CD4-positive, alpha-beta T cell treated with Interferon gamma for 1 hour (primary cell): ENCODE results near the gene MUC16.
"Not testable (repeated sequence)": the region's sequence is repeated elsewhere in the genome, so short reads cannot be mapped to it uniquely, and the experiment has no call there.

ENCODE experiments used
- DNase-seq: peaks from one replicate; pipeline ENCODE4 v3.0.0-alpha.2; 2020

The MUC16 gene

DNA sequence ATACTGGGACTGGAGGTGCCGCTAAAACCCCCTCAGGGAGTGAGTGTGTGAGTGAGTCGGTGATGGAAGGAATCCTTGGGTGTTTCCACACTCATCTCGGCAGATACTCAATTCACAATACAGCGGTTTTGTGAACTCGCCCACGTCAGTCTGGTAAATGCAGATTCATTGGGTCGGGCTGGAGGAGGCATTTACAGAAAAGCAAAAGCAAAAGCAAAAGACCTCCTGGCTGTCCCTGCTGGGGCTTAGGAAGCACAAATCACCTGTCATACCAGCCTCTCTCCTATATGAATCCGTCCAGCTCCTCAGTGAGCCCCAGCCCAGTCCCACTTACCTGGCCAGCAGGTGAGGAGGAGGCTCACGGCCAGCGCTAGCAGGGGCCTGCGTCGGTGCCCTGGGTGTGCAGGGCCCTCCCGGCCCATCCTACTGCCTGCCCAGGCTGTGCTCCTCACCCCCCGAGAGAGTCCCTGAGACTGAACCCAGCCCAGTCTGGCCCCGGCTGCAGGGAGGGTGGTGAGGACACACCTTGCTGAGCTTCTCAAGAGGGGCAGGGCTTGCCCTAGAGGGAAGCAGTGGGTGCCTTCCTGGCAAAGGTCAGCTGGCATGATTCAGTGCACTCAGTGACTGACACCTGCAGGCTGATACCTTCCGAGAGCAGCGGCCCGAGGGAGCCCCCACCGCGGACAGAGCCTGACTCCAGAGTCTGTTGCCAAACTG is at the start of gene MUC16:
Gene MUC16 (minus strand): TSS at position 475 of the 717 bp plus-strand sequence.
- no peak for DNase-seq

DNA sequence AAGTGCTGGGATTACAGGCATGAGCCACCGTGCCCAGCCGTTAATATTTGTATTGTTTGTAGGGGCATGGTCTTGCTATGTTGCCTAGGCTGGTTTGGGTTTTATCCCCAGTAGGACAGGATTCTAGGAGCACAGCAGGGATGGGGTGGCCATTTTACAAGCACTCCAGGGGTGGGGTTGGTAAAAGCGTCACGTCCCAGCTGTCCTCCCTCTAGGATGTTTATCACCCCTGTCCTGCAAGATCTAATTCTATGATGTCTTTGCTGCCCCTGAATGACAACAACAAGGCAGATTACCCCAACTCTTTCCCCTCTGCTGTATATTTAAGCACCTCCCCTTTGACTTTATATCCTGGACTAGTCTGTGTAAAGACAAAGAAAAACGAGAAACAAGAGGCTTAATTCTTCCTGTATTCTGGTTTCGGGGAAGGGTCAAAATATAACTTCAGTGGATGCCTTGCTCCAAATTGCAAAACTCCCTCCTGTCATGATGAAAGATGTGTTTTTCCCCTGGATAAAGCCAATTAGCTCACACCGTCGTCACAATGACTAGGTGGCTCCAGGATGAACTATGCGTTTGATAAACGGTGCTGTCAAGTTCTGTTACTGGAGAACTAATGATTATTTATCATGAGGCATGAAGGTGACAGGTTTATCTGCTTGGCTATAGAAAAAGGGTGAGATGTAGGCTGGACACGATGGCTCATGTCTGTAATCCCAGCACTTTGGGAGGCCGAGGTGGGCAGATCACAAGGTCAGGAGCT is 48.9 kb upstream of the MUC16 start:
- no peak for DNase-seq

- no peak for DNase-seq
Observed at GRCh38 chr19:9057505-9058258, 47.5 kb upstream of the MUC16 start.

DNA sequence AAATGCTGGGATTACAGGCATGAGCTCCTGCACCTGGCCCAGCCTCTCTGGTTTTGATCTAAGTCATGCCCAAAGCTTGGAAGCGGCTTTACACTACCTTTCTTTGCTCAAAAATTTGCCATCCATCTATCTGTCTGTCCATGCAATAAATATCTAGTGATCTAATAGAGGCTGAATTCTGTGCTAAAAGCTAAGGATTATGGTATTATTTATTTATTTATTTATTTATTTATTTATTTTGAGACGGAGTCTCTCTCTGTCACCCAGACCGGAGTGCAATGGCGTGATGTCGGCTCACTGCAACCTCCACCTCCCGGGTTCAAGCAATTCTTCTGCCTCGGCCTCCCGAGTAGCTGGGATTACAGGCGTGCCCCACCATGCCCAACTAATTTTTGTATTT is 45.9 kb upstream of the MUC16 start:
- not testable (repeated sequence) for DNase-seq

DNA sequence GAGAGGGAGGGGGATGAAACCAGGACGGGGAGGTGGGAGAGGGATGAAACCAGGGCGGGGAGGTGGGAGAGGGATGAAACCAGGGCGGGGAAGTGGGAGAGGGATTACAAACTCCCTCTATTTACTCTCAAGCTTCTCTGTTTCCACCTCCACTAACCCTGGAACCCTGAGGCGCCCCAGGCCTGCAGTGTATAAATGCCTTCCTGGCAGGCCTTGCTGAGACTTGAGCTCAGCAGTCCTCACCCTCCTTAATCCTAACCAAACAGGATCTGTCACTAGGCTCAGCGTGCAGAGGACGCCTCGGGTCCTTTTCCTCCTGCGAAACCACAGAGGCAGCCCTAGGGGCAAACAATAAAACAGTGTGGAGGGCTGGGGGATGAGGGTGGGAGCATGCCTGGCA is 44.6 kb upstream of the MUC16 start:
- no peak for DNase-seq

GRCh38 chr19:9054207-9054606 is 44.0 kb upstream of the MUC16 start:
- no peak for DNase-seq

DNA sequence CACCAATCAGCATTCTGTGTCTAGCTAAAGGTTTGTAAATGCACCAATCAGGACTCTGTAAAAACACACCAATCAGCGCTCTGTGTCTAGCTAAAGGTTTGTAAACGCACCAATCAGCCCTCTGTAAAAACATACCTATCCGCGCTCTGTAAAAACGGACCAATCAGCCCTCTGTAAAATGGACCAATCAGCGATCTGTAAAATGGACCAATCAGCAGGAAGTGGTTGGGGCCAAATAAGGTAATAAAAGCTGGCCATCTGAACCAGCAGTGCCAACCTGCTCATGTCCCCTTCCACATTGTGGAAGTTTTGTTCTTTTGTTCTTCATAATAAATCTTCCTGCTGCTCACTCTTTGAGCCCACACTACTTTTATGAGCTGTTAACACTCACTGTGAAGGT is 43.5 kb upstream of the MUC16 start:
- not testable (repeated sequence) for DNase-seq

DNA sequence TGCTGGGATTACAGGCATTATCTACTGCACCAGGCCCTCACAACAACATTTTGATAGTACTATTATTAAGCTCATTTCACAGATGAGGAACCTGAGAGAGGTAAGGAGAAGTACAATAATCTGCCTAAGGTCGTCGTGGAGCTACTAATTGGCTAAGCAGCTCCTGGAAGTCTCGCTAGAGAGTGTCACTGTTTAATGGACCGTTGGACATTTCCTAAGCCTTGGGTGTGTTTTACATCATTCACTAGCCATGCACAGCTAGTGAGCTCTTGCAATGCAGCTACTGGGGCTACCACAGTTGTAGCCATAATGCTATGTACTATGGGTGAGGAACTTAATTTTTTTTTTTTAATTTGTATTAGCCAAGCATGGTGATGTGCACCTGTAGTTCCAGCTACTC is 42.7 kb upstream of the MUC16 start:
- DNase-seq = no peak

DNA sequence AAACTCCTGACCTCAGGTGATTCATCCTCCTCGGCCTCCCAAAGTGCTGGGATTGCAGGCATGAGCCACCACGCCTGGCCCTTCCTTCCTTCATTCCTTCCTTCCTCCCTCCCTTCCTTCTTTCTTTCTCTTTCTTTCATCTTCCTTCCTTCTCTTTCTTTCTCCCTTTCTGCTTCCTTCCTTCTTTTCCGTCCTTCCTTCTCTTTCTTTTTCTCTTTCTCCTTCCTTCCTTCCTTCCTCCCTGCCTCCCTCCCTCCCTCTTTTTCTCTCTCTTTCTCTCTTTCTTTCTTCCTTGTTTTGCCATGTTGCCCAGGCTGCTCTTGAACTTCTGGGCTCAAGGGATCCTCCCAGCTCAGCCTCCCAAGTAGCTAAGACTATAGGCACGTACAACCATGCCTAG is 36.5 kb upstream of the MUC16 start:
- no peak for DNase-seq

DNA sequence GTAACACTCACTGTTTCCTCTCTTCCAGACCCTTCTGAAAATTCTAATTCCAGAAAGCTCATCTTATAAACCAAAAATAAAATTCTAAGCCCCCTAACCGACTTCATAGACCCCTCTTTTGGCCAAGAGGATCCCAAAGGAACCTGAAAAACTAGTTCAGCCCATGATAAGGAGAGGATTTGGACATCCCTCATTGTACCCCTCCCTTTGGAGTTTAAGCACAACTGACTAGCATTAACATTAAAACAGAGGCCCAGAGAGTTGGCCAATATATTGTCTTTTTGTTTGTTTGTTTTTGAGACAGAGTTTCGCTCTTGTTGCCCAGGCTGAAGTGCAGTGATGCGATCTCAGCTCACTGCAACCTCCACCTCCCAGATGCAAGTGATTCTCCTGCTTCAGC is 34.2 kb upstream of the MUC16 start:
- no peak for DNase-seq

- DNase-seq = no peak
Observed at GRCh38 chr19:9043524-9043923, 33.3 kb upstream of the MUC16 start.

DNA sequence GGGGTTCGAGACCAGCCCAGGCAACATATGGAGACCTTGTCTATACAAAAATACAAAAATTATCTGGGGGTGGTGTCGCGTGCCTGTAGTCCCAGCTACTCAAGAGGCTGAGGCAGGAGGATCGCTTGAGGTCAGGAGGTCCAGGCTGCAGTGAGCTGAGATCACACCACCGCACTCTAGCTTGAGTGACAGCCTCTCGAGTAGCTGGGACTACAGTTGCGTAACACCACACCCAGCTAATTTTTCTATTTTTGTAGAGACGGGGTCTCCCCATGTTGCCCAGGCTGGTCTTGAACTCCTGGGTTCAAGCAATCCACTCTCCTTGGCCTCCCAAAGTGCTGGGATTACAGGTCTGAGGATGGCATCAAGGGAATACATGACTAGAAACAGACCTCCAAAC is 30.8 kb upstream of the MUC16 start:
- no peak for DNase-seq

DNA sequence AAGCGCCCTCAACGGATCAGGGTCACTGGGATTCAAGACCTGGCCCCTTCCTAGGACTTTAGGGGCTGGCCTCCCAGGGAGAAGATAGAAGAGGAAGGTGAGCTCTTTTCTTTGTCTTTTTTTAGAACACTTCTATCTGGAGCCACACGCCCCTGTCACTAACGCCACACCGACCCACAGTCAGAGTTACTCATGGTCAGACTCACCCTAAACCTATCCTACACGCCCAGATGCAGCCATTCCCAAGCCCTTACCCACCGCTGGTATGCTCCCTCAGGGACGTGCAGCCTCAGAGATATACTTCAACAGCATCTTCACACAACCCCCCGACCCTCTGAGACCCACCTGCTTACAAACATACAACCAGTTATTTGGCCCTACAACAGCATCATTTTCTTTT is 29.9 kb upstream of the MUC16 start:
- DNase-seq = no peak

DNA sequence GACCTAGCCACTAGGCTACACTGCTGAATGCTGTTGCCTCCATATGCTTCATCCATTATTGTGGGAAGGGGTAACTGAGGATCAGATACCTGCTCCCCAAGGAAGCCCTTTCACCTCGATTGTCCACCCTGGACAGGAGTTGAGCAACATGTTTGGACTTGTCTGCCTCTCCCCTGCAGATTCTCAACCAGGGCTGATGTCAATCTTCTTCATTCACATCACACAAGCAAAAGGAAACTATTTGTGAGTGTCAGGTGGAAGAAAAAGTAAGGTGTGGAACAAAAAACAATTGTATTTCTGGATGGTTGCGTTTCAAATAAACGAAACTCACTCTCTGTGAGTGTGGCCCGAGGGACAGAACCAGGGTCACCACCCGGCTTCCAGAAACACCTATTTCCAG is 29.5 kb upstream of the MUC16 start:
- no peak for DNase-seq

- DNase-seq = no peak
Observed at GRCh38 chr19:9037400-9038062, 27.3 kb upstream of the MUC16 start.

GRCh38 chr19:9032136-9032631 is 22.0 kb upstream of the MUC16 start:
- DNase-seq = no peak

- DNase-seq = no peak
Observed at GRCh38 chr19:9018163-9018875, 8.1 kb upstream of the MUC16 start.

- DNase-seq = no peak
Observed at GRCh38 chr19:9014803-9015202, 4.6 kb upstream of the MUC16 start.

DNA sequence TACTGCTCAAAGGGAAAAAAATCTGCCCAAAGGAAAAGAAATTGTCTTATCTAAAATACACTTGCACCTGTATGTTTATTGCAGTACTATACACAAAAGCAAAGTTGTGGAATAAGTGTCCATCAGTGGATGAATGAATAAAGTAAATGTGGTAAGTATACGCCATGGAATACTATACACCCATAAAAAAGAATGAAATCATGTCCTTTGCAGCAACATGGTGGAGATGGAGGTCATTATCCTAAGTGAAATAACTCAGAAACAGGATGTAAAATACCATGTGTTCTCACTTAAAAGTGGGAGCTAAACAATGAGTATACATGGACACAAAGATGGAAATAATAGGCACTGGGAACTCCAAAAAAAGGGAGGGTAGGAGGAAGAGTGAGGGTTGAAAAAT is 3.8 kb upstream of the MUC16 start:
- DNase-seq = no peak

DNA sequence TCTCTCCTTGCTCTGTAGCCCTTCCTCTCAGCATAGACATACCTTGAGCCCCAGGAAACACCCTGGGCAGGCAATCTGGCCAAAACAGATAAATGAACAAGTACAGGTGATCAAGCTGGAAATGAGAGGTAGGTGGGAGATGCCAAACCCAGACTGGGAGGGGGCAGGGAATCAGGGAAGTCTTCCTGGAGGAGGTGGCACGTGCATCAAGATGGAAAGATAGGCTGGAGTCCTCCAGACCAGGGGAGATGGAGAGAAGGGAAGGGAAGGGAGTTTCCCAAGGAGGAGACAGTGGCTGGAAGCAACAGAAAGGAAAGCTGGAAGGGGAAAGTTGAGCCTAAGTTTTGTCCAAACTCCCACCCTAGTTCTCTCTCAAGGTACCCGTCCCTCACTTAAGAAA is 1.7 kb upstream of the MUC16 start:
- DNase-seq = no peak

DNA sequence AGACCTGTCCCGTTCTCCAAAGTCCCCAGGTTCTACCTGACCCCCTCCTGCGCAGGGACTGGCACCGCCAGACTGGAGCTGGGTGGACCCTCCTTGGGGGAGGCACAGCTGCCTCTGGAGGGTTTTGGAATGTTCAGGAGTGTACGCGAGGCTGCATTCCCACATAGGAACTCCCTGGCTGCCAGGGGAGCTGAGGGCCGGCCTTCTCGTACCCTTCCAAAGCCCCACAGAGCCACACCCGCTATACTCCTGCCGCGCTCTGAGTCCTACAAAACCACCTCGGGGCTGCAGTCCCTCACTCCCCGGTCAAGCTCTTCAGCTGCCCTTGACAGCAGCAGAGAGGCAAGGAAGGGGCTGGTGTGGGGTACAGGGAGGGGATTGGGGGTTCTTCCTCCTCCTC is 484 bp upstream of the MUC16 start:
- no peak for DNase-seq

DNA sequence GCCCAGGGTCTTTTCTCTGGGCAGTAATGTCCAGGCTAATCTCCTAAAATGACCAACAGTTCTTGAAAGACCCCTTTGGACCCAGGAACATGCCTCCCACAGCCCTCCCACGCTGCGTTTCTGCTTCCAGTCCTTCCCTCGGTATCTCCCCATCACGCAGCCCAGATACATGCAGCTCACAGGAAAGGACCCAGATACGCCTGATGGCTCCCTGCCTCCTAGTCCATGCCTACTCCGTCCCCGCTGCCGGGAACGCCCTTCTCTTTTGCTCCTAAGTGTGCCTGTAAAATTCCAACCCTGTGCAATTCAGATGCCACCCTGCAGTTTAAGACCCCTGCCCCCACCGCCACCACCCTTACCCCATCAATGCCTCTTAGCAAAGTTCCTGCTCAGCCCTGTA is 778 bp downstream of the MUC16 start:
- DNase-seq = no peak

GRCh38 chr19:9008667-9009066 is 1.5 kb downstream of the MUC16 start:
- DNase-seq = no peak
